Smooth muscle cell (in vitro differentiated cells): ENCODE data around the gene TXNRD3. TPM values are rescaled to one million over a fixed set of nuclear protein-coding genes. Genes with fewer than 3 reads are reported as not detected.
A peak's percentile ranks its signal among the peaks of the same experiment; 100 is the strongest.

Experiments
- DNase-seq: peaks from one replicate; lab custom pipeline; 2025; ENCODE audit not compliant: unreplicated experiment; lab: John Stamatoyannopoulos, UW
- H2AFZ ChIP-seq: fragments of 200-600 bp; sonication (generic); 2 replicates; pipeline ENCODE4 v1.6.0; 2016; ENCODE audit warnings: antibody characterized with exemption, low read depth, mild to moderate bottlenecking
- H3F3A ChIP-seq: fragments of 200-600 bp; sonication (generic); 2 replicates; pipeline ENCODE4 v1.6.0; 2017; ENCODE audit warnings: antibody characterized with exemption, low read depth
- H3K27ac ChIP-seq: fragments of 200-600 bp; sonication (generic); 2 replicates; pipeline ENCODE4 v1.5.1; 2016; ENCODE audit warnings: low read depth, mild to moderate bottlenecking
- H3K27me3 ChIP-seq: fragments of 200-600 bp; sonication (generic); 2 replicates; pipeline ENCODE4 v1.6.1; 2016; ENCODE audit warnings: low read depth, mild to moderate bottlenecking
- H3K36me3 ChIP-seq: fragments of 200-600 bp; sonication (generic); 2 replicates; pipeline ENCODE4 v1.5.1; 2016; ENCODE audit warnings: low read depth
- H3K4me1 ChIP-seq: fragments of 200-600 bp; sonication (generic); 2 replicates; pipeline ENCODE4 v1.5.1; 2016; ENCODE audit warnings: low read depth
- H3K4me2 ChIP-seq: fragments of 200-600 bp; sonication (generic); 2 replicates; pipeline ENCODE4 v1.6.0; 2016; ENCODE audit warnings: mild to moderate bottlenecking
- H3K4me3 ChIP-seq: fragments of 200-600 bp; sonication (generic); 2 replicates; pipeline ENCODE4 v1.5.1; 2016; ENCODE audit warnings: mild to moderate bottlenecking
- H3K79me2 ChIP-seq: fragments of 200-600 bp; sonication (generic); 2 replicates; pipeline ENCODE4 v1.6.0; 2016; ENCODE audit warnings: low read depth, mild to moderate bottlenecking
- H3K9ac ChIP-seq: fragments of 200-600 bp; sonication (generic); 2 replicates; pipeline ENCODE4 v1.6.0; 2016; ENCODE audit warnings: low read depth
- H3K9me3 ChIP-seq: fragments of 200-600 bp; sonication (generic); replicated peaks from 2 replicates; pipeline ENCODE4 v1.5.1; 2016; ENCODE audit warnings: low read depth
- H4K20me1 ChIP-seq: fragments of 200-600 bp; sonication (generic); 2 replicates; pipeline ENCODE4 v1.6.0; 2016; ENCODE audit warnings: low read depth
- WGBS: methylation state at CpG from one replicate; pipeline ENCODE4 v1.1.7; 2016; ENCODE audit warnings: low lambda C conversion rate; 5-methylcytosine and 5-hydroxymethylcytosine counted together
- polyA plus RNA-seq: library from polyadenylated mRNA; unstranded; fragments of >200 nt; fragmentation: Nextera tagmentation; extraction: Ambion mirVana; gene quantifications from 2 replicates; pipeline ENCODE4 v1.2.1, GENCODE V29; 2016
- total RNA-seq: library from RNA; depleted of rRNA; stranded (reverse); fragments of >200 nt; gene quantifications from 2 replicates; pipeline ENCODE4 v1.2.3, GENCODE V29; 2014
- TF ChIP-seq, protein P1 (sequence below): fragments of 200-600 bp; sonication (generic); IDR thresholded peaks from 2 replicates; pipeline ENCODE4 v1.5.1; 2017; ENCODE audit warnings: borderline replicate concordance, mild to moderate bottlenecking, antibody characterized with exemption; ENCODE audit not compliant: insufficient read depth, poor library complexity, severe bottlenecking

The TXNRD3 gene
- total and polyA plus RNA-seq, 2 experiments from 2014 or later: 13.7 to 27.2 TPM

DNA sequence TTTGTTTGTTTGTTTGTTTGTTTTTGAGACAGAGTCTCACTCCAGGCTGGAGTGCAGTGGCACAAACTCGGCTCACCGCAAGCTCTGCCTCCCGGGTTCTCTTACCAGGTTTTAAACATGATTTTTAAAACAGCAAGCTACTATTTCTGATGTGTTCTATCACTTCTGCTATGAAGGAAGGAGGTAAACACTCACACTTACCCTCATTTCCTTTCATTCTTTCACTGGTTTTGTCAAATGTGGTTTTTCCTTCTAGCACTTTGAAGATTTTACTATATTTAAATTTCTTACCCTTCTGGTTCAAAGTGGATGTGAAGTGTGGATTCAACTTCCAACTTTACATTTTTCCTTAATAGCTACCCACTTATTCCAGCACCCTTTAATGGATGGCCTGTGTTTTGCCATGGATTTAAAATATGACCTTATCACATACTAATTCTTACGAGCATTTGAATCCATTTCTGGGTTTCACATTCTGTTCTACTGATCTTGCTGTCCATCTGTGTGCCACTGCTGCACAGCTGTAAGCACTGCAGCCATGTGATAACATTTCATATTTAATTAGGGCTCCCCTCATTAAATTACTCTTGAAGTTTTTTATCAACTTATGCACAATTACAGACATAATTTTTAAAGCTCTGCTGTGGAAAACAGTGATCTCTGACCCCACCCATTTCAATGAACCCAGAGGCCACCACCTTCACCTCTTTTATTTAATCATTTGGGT lies 42.3 kb downstream of the TXNRD3 start:
- TF ChIP-seq, protein P1, sequence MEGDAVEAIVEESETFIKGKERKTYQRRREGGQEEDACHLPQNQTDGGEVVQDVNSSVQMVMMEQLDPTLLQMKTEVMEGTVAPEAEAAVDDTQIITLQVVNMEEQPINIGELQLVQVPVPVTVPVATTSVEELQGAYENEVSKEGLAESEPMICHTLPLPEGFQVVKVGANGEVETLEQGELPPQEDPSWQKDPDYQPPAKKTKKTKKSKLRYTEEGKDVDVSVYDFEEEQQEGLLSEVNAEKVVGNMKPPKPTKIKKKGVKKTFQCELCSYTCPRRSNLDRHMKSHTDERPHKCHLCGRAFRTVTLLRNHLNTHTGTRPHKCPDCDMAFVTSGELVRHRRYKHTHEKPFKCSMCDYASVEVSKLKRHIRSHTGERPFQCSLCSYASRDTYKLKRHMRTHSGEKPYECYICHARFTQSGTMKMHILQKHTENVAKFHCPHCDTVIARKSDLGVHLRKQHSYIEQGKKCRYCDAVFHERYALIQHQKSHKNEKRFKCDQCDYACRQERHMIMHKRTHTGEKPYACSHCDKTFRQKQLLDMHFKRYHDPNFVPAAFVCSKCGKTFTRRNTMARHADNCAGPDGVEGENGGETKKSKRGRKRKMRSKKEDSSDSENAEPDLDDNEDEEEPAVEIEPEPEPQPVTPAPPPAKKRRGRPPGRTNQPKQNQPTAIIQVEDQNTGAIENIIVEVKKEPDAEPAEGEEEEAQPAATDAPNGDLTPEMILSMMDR: no peak
- Histone ChIP-seq H3K36me3 (no peaks in the 10 kb centered on the region), H3K27me3 (no peaks in the 10 kb centered on the region), H4K20me1 (no peaks in the 10 kb centered on the region), H3K4me2 (no peak overlapping the region), H3K4me3 (no peak overlapping the region), H2AFZ (no peak overlapping the region), H3K79me2 (no peaks in the 10 kb centered on the region), H3K9me3 (no peaks in the 10 kb centered on the region), H3F3A (peaks cover under 1% of the 10 kb centered on the region), H3K9ac (no peak overlapping the region), H3K4me1 (peaks cover 4% of the 10 kb centered on the region), H3K27ac (peak overlapping the region; percentile 77)
- 83% methylated on average over 4 of the region's 4 CpGs for WGBS
- DNase-seq: no peak

DNA sequence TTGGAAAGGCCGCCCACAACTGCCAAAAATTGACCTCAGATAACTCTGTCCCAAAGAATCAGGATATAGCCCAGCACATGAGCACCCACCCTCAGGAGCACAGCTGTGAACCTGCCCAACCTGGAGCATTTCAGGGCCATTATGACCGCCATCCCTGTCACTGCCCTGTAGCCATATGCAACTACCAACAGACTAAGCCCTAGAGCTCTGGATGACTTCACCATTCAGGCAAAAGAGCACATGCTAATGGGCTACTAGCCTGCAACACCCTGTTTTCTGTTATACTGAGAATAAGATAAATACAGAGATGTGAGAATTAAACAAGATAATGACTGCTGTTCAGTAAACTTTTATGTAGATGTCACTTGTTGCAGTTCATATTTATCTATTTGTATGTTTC lies 45.0 kb downstream of the TXNRD3 start:
- no peaks in the 10 kb centered on the region for H3K36me3 ChIP-seq
- peaks cover 4% of the 10 kb centered on the region for H3K4me1 ChIP-seq
- H3K27me3 ChIP-seq: no peaks in the 10 kb centered on the region
- no peak overlapping the region for H3K9ac ChIP-seq
- no peak overlapping the region for H3K4me2 ChIP-seq
- H3F3A ChIP-seq: peaks cover 3% of the 10 kb centered on the region
- H3K9me3 ChIP-seq: no peaks in the 10 kb centered on the region
- TF ChIP-seq, protein P1: no peak
- no peaks in the 10 kb centered on the region for H4K20me1 ChIP-seq
- no peak overlapping the region for H2AFZ ChIP-seq
- H3K79me2 ChIP-seq: no peaks in the 10 kb centered on the region
- WGBS: 95% methylated on average over 2 of the region's 2 CpGs
- no peak overlapping the region for H3K27ac ChIP-seq
- H3K4me3 ChIP-seq: no peak overlapping the region
- DNase-seq: no peak

- Histone ChIP-seq H3K27ac (peak overlapping the region; percentile 77), H3K4me1 (peaks cover 4% of the 10 kb centered on the region), H4K20me1 (no peaks in the 10 kb centered on the region), H3K9me3 (no peaks in the 10 kb centered on the region), H3F3A (peaks cover 3% of the 10 kb centered on the region), H2AFZ (no peak overlapping the region), H3K4me3 (no peak overlapping the region), H3K36me3 (no peaks in the 10 kb centered on the region), H3K9ac (peak overlapping the region; percentile 6), H3K79me2 (no peaks in the 10 kb centered on the region), H3K27me3 (no peaks in the 10 kb centered on the region), H3K4me2 (peak overlapping the region; percentile 40)
- TF ChIP-seq, protein P1: no peak
- WGBS: 45% methylated on average over 11 of the region's 11 CpGs
- no peak for DNase-seq
Observed at GRCh38 chr3:126607214-126607908, 47.6 kb downstream of the TXNRD3 start.
